Measurements from ENCODE around the gene ARHGAP8.

The ARHGAP8 gene

DNA sequence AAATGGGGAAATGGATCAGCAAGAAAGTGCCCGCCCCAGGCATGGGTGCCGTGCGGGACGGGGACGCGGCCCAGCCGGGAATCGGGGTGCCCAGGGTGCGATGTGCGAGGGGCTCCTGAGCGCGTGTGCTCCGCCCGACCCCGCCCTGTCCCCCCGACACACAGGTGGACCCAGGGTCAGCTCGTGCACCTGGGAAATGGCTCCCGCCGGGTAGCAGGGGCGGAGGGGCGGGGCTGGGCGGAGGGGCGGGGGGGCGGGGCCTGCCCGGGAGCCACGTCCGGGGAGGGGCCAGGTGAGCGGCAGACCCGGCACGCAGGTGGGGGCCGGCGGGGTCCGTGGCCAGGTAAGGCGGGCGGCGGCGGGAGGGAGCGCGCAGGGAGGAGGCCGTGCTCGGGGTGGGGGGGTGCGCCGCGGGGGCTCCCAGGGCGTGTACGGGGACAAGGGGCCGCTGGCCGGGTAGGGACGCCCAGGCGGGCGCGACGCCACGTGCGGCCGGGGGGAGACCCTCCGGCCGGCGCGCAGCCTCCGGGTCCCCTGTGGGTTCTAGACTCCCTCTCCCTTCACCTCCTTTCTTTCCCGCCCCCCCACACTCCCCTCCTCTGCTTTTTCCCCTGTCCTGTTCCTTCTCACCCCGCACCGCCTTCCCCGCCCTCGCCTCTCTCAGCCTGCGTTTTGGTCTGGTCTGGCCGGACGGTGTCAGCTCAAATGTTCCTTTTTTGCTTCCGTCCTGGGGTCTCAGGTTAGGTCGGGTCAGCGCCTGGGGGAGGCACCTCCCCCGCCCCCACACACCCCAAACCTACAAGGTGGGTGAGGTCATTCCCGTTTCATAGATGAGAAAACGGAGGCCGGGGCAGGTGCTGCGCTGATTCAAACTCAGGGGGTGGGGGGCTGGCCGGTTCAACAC, at the start of gene ARHGAP8:
Gene ARHGAP8 (plus strand): TSS at position 291 of the 904 bp plus-strand sequence. CDS start 33,953 bp downstream, outside the sequence.
- no peak for DNase-seq (ENCODE audit: low read depth)

DNA sequence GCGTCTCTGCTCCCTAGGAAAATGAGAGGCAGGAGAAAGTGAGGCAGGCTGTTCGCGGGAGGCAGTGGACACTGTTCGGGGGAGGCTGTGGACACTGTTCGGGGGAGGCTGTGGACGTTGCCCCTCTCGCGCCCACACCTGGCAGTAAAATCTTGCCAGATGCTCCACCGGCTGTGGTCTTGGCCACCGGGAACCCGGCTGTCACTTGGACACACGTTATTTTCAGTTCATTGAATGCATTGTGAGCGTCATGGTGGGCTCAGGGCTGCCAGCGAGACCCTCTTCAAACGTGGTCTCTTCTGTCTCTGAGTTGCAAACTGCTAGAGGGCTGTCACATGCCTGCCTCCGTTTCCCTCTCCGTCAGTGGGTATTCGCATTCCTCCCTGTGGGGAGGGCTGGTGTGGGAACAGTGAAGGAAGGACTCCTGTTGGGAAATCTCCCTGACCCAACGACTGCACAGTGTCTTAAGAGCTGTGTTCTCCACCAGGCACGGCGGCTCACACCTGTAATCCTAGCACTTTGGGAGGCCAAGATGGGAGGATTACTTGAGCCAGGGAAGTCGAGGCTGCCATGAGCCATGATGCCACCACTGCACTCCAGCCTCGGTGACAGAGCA, 49.0 kb upstream of the ARHGAP8 start:
- H3K4me3 ChIP-seq (ENCODE audit: low read depth, low read length), result peak overlapping the region; percentile 64
- no peak for DNase-seq (ENCODE audit: low read depth)

More for the DNA sequence above, at the start of gene ARHGAP8:
- no peak within 1 kb of the TSS for H3K4me3 ChIP-seq (ENCODE audit: low read depth, low read length)

DNA sequence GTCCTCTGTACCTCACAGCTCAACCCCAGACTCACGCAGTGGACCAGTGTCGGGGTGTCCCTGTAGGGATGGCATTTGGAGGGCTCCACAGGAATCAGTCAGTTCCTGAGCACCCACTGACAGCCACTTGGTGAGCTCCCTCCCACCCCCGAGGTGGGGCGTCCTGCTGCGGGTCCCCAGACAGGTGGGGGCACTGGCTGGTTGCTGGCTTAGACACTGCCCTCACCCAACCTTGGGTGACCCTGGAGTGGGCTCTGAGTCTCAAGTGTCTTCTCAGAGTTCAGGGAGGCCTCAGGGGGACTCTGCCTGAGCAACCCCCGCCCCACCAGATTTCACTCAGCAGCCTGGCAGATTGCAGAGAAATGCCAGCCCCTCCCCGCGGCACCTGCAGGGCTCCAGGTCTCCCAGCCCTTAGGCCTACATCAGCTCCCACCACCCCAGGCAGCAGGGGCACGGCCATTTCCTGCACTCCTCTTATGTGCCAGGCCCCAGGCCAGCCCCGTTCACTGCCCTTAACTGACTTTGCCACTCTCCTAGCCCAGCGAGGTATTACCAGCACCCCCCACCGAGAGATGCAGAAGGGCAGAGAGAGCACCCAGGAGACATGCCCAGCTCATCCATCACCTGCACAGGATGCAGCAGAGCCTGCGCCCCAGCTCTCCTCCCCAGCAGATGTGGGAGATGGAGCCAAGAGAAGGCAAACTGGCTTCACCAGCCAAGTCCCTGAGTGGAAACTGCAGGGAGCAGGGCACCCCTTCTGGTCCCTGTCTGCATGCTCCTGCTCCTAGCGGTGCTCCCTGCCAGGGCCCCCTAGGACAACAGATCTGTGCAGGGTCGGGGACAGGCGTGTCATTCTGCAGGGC, 48.0 kb upstream of the ARHGAP8 start:
- no peak overlapping the region for H3K4me3 ChIP-seq (ENCODE audit: low read depth, low read length)
- DNase-seq (ENCODE audit: low read depth), result no peak

DNA sequence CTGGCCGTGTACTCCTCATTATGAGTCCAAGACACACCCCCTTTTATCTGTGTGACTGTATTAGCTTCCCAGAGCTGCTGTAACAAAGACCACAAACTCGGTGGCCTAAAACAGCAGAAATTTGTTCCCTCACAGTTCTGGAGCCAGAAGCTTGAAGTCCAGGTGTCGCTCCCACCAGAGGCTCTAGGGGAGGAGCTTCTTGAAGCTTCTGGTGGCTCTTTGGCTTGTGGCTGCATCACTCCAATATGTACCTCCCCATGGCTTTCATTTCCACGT, 47.4 kb upstream of the ARHGAP8 start:
- no peak for DNase-seq (ENCODE audit: low read depth)
- H3K4me3 ChIP-seq (ENCODE audit: low read depth, low read length), result no peak overlapping the region

DNA sequence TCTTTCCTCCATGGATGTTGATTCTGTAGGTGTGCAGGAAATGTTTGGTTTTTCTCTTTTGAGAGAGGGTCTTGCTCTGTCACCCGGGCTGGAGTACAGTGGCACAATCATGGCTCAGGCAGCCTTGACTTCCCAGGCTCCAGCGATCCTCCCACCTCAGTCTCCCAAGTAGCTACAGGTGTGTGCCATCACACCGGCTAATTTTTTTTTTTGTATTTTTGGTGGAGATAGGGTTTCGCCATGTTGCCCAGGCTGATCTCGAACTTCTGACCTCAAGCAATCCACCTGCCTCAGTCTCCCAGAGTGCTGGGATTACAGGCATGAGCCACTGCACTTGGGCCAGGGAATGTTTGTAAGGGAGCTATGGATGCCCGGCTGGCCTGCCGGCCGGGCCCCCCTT, 45.9 kb upstream of the ARHGAP8 start:
- no peak for DNase-seq (ENCODE audit: low read depth)

DNA sequence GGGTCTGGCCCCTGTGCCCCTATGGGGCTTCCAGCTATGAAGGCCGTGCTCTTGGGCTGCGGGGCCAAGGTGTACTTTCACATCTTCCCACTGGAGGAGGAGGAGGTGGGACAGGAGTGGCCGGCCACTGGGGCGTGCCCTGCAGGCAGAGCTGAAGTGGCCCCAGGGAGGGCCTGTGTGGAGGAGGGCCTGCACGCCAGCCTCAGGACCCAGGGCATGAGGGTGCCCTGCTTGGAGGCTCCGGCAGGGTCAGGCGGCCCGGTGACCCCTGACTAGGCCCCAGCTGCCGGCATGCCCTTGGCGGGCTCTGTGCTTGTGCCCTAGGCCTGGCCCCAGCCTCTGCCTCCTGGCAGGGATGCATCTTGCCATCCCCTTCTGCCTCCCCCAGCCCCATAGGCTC, 45.2 kb upstream of the ARHGAP8 start:
- no peak overlapping the region for H3K4me3 ChIP-seq (ENCODE audit: low read depth, low read length)
- no peak for DNase-seq (ENCODE audit: low read depth)

More for the DNA sequence above, 45.9 kb upstream of the ARHGAP8 start:
- no peak overlapping the region for H3K4me3 ChIP-seq (ENCODE audit: low read depth, low read length)

DNA sequence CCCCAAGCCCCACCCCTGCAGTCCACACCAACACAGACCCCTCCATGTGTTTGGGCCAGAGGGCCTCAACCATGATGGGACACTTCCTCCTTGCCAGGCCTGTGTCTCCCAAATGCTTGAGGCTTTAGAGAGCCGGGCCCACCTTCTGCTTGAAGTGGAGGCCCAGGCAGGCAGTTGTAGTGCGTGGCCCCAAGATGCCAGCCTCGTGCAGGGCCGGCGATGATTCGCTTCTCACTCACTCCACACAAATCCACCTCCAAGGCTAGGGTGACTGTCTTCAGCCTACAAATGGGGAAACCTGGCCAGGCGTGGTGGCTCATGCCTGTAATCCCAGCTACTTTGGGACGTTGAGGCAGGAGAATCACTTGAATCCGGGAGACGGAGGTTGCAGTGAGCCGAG, 44.6 kb upstream of the ARHGAP8 start:
- no peak for DNase-seq (ENCODE audit: low read depth)
- no peak overlapping the region for H3K4me3 ChIP-seq (ENCODE audit: low read depth, low read length)

DNA sequence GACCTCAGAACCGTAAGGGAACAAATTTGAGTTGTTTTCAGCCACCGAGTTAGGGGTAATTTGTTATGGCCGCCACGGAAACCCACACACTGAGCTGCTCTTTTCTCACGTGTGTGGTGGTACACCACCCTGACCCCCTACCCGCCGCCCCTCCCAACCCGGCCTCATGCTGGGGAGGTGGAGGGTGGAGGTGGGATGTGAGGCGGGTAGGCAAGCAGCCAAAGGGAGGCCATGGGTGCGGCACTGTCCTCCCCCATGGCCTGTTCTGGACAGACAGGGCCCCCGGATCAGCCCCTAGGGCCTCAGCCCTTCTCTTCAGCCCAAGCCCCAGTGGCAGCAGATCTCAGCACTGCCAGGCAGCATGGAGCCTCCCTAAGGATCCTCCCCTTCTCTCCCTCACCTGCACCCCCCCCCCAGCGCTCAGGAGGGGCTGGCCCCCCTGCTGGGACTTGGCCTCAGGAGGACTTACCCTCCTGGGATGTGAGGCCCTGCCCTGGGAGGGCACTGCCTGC, 42.4 kb upstream of the ARHGAP8 start:
- no peak for DNase-seq (ENCODE audit: low read depth)
- no peak overlapping the region for H3K4me3 ChIP-seq (ENCODE audit: low read depth, low read length)

DNA sequence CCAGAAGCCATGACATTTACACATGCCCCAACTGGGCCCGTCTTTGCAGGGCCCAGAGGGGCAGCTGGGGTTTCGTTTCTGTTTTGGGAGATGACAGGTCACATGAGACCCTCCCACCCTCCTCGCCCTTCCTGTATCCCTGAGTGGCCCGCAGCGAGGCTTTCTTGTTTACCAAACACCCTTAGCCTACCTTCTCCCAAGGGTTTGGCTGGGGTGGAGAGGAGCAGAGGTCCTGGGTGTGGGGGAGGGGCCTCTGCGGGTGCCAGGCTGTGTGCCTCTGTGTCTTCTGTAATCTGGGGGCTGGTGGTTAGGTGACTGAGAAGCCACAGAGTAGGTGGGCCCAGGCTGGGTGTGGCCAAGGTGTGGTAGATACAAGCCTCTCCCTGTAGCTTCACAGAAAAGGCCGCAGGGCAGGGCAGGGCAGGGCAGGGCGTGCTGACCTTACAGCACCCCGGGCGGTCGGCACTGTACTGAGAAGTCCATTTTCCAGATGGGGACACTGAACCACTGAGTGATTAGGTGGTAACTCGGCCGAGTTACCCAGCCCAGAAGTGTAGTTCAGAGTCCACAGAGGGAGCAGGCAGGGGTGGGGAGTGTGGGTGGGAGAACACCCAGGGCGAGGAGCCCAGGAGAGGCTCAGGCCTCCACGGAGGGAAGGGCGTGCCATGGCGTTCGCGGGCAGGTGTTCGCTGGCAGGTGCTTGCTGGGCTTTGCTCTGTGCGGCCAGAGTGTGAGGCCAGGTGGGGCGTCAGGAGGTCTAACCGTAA, 41.7 kb upstream of the ARHGAP8 start:
- no peak for DNase-seq (ENCODE audit: low read depth)
- no peak overlapping the region for H3K4me3 ChIP-seq (ENCODE audit: low read depth, low read length)

DNA sequence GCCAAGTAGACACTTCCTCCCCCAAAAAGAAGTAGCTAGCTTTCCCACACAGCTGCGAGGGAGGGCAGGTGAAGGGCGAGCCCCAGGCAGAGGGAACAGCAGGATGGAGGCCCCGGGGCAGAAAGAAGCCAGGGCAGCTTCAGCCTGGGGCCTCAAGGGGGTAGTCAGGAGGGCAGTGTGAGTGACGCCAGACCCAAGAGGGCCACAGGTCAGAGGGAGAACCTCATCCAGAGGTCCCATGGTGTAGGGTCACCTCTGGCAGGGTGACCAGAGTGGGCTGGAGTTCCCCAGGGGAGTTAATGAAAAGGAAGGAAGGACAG, 41.2 kb upstream of the ARHGAP8 start:
- DNase-seq (ENCODE audit: low read depth), result no peak
- H3K4me3 ChIP-seq (ENCODE audit: low read depth, low read length), result no peak overlapping the region

DNA sequence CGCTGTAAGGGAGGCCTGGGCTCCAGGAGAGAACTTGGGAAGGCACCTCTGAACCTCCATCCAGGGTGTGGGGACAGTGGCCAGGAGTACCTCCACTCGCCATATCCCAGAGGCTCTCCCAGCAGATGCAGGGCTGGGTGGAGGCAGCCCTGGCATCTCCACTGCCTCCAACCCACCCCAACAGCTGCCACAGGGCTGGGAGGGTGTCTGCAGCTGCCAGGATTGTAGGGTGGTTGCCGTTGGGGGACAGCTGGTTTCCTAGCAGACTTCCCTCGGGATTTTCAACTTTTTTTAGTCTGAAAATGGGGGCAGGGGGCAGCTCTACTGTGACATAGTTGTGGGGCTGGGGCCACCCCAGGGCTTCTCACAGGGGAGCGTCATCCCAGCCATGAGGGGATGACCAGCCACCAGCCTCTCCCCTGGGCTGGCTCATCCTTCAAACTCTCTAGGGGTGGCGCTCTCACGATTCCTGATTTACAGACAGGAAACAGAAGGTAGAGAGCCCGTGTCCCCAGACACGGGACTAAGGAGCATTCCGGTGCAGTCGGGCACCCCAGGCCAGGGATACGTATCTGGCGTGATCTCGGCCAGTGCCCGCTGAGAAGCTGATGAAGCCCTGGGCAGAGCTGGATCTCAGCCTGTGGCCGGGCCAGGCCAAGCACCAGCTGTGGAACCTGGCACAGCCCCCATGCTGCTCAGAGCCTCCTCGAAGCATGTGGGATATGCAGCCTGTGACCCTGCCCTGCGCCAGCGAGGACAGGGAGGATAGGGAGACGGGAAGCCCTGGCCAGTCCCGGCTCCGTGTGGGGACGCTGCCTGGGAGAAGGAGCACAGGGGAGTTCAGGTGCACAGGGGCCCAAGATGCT, 40.5 kb upstream of the ARHGAP8 start:
- H3K4me3 ChIP-seq (ENCODE audit: low read depth, low read length), result no peak overlapping the region
- DNase-seq (ENCODE audit: low read depth), result no peak

DNA sequence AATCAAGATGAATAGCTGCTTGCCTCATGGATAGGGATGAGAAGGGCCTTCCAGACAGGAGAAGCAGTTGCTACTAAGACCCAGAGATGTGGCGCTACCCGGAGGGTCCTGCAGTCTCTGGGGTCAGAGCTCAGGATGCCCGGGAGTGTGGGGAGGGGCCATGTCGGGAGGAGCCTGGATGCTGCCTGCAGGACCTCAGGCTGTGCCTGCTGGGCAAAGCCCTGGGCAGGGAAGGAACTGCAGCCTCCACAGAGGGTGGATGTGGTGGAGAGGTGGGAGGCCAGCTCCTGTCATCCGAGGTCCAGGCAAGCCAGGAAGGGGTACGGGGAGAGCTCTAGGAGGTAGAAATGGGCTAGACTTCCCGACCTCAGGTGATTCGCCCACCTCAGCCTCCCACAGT, 39.4 kb upstream of the ARHGAP8 start:
- H3K4me3 ChIP-seq (ENCODE audit: low read depth, low read length), result no peak overlapping the region
- DNase-seq (ENCODE audit: low read depth), result no peak

DNA sequence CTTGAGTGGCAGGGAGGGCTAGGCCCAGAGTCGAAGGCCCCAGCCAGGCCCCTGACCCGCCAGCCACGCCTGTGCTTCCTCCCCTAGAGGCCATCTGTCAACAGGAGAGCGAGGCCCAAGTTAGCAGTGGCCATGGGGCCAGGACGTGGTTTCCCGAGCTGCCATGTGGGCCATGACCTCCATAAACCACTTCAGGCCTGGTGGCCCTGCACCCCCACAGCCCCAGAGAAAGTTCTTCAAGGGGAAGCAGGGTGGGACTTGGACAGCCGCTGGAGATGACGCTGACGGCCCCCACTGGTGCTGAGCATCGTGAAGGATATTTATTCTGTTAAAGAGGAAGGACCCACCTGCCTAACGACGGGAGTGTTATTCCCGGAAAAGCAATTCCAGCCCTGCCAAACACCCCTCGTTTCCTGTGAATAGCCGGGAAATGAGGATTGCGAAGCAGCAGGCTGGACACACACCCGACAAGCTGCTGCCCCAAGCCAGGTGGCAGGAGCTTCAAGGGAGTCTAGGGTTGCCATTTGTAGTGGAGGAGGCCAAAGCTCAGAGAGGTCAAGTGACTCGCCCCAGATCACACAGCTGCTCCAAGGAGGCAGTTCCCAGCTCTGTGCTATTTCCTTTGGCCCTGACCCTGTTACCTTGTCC, 37.5 kb upstream of the ARHGAP8 start:
- H3K4me3 ChIP-seq (ENCODE audit: low read depth, low read length), result no peak overlapping the region
- DNase-seq (ENCODE audit: low read depth), result no peak

DNA sequence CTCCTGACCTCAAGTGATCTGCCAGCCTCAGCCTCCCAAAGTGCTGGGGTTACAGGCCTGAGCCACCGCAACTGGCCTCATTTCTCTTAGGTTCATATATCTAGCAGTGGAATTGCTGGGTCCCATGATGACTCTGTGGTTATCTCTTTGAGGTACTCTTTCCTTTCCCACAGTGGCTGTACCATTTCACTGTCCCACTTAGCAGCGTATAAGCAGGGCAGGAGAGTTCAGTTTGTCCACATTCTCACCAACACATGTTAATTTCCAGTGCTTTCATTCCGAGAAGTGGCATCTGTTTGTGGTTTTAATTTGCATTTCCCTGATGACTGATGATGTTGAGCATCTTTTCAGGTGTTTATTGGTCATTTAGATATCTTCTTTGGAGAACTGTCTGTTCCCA, 34.0 kb upstream of the ARHGAP8 start:
- H3K4me3 ChIP-seq (ENCODE audit: low read depth, low read length), result no peak overlapping the region
- DNase-seq (ENCODE audit: low read depth), result no peak

DNA sequence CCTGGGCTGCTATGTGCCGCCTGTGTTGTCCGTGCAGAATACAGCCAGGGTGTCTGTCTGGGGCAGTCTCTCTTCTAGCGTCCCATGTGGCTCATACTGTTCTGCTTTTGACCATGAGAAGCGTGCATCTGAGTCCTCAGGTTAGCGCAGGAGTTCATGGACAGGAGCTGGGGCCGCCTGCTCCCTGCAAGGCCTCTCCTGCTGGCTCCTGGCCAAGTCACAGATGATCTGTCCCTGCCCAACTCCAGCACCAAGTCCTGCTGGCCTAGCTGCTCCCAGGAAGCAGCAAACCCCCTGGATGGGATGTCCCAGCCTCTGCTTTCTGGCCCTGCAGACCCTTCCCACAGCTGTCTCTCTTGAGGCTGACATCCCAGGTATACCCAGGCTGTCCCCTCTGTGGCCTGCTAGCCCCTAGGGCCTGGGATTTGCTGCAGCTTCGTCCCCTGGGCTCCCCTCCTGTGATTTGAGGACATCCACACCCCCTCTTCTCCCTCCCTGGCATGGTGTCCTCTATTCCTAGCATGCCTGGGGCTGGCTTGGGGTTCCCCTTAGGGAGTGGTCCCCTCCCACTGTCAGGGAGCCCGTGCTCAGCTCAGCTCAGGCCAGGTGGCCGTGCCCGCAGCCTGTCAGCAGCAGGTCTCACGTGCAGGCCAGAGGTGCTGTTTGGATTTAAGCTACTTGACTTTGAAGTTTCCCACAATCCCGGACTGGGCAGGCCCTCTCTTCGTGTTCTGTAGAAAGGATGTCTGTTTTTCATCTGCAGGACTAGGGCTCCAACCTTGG, 32.6 kb upstream of the ARHGAP8 start:
- no peak overlapping the region for H3K4me3 ChIP-seq (ENCODE audit: low read depth, low read length)
- no peak for DNase-seq (ENCODE audit: low read depth)

DNA sequence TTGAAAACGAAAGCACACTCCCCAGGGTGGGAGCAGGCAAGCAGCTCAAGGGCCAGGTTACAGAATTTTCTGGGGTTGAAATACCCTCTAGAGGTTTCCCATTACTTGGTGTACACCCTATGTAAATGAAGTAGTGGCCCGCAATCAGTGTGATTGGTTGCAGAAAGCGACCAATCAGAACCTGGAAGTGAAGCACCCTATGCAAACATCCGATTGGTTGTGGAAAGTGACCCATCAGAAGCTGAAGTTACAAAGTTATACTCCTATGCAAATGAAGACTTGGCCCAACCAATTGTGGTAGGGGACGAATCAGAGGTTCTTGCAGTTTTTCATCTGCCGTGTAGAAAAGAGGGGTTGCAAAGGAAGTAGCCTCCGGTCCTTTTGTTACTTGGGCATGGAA, 31.2 kb upstream of the ARHGAP8 start:
- DNase-seq (ENCODE audit: low read depth), result no peak
- no peak overlapping the region for H3K4me3 ChIP-seq (ENCODE audit: low read depth, low read length)

DNA sequence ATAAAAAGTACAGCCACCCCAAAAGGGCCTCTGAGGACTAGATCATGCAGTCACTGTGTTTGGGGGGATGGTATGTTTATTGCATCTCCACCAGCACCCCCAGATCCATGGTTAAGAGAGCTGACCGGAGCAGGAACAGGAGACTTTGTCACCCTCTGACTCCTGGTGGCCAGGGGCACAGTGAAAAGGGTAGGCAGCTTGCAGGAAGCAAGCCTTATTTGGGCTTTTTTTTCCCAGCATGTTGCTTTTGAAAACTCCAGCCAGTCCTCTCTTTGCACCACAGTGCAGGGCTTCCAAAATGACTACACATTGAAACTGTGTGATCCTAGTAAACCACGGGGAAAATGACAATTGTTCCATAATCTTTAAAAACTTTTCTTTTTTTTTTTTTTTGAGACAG, 29.8 kb upstream of the ARHGAP8 start:
- DNase-seq (ENCODE audit: low read depth), result no peak
- no peak overlapping the region for H3K4me3 ChIP-seq (ENCODE audit: low read depth, low read length)
